Left lung (tissue), 10 donors: ENCODE results near the gene ANKMY1. TPM values are rescaled to one million over a fixed set of nuclear protein-coding genes. Genes with fewer than 3 reads are reported as not detected.
A peak's percentile ranks its signal among the peaks of the same experiment; 100 is the strongest.

Source experiments
- ATAC-seq: fragments of 200-7000 bp; cut with Tn5 transposase; one replicate; pipeline ENCODE4 v1.9.1; 2020; ENCODE audit warnings: moderate library complexity
- DNase-seq, 4 donors: peaks; one replicate each; pipeline ENCODE4 v3.0.0-alpha.2; 2013 to 2020
- H3K27ac ChIP-seq, 2 donors: fragments of 200-600 bp; sonication (generic) in 1 of 2; one replicate each; pipeline versions ENCODE4 v1.5.0 to v1.8.0; 2020 to 2021
- H3K27me3 ChIP-seq, 2 donors: fragments of 200-600 bp; sonication (generic) in 1 of 2; one replicate each; pipeline versions ENCODE4 v1.5.0 to v1.8.0; 2020 to 2021
- H3K36me3 ChIP-seq, 2 donors: fragments of 200-600 bp; sonication (generic) in 1 of 2; one replicate each; pipeline versions ENCODE4 v1.5.0 to v1.8.0; 2020 to 2021
- H3K4me1 ChIP-seq, 2 donors: fragments of 200-600 bp; one replicate each; pipeline ENCODE4 v1.8.0; 2021
- H3K4me3 ChIP-seq, 2 donors: fragments of 200-600 bp; sonication (generic) in 1 of 2; one replicate each; pipeline versions ENCODE4 v1.5.0 to v1.8.0; 2020 to 2021; ENCODE audit warnings: mild to moderate bottlenecking in 1 of 2
- H3K9me3 ChIP-seq, 2 donors: fragments of 200-600 bp; sonication (generic) in 1 of 2; one replicate each; pipeline versions ENCODE4 v1.5.0 to v1.8.0; 2020 to 2021
- CTCF ChIP-seq, 2 donors: fragments of 200-600 bp; sonication (generic) in 1 of 2; IDR thresholded peaks; one replicate each; pipeline versions ENCODE4 v1.5.0 to v1.8.0; 2021; ENCODE audit warnings: antibody characterized with exemption in 2 of 2
- intact Hi-C, 2 donors: fragments of 100-400 bp; cut with DNase I; formaldehyde crosslinking; loops; one replicate each; pipeline versions ENCODE4 v1.11.2 to v1.14.2; 2022
- polyA plus RNA-seq, 6 donors: library from polyadenylated mRNA; unstranded; fragments of 120-200 nt; gene quantifications; one replicate each; pipeline ENCODE4 v1.2.1, GENCODE V29; 2013; ENCODE audit not compliant: insufficient read length in 6 of 6
- total RNA-seq, 2 donors: library from RNA; stranded (reverse); fragmentation: NEBNext Ultra II Directional; extraction: Animal tissue kit (Norgen Biotek cat#: 25700); gene quantifications; one replicate each; pipeline ENCODE4 v1.2.1, GENCODE V29; 2021
- donor health status: DM: no; HTN: yes; CAD: no.
- donor health status: DM: no; HTN: no; CAD: no.

Gene ANKMY1
- total and polyA plus RNA-seq, 8 donors, result 11.8 to 20.1 (median 15.1) TPM

- no peaks in the 10 kb centered on the region for H3K9me3 ChIP-seq
- DNase-seq, result peak in 1 of 4 donors; percentile 66
- H3K4me1 ChIP-seq, result peaks cover 0 to 11% of the 10 kb centered on the region in 2 donors
- no peak overlapping the region for H3K4me3 ChIP-seq
- no peak overlapping the region for H3K27ac ChIP-seq
- TF ChIP-seq CTCF (IDR thresholded peaks at IDR 0.05), result no peak
- no peak for ATAC-seq
- H3K27me3 ChIP-seq, result no peaks in the 10 kb centered on the region
- intact Hi-C loops, result no loop called here
- peaks cover 0 to 17% of the 10 kb centered on the region in 2 donors for H3K36me3 ChIP-seq
These were observed 44.9 kb downstream of the ANKMY1 start for GRCh38 chr2:240512666-240513535.

GRCh38 chr2:240512109-240512485 is 45.7 kb downstream of the ANKMY1 start:
- intact Hi-C loops, result no loop called here
- no peak for DNase-seq
- H3K4me1 ChIP-seq, result peaks cover 0 to 11% of the 10 kb centered on the region in 2 donors
- no peaks in the 10 kb centered on the region for H3K9me3 ChIP-seq
- H3K27me3 ChIP-seq, result no peaks in the 10 kb centered on the region
- no peak for TF ChIP-seq CTCF (IDR thresholded peaks at IDR 0.05)
- no peak overlapping the region for H3K27ac ChIP-seq
- no peak for ATAC-seq
- H3K4me3 ChIP-seq, result no peak overlapping the region
- peaks cover 0 to 17% of the 10 kb centered on the region in 2 donors for H3K36me3 ChIP-seq

- Histone ChIP-seq H3K4me3 (no peak overlapping the region), H3K36me3 (peaks cover 0 to 17% of the 10 kb centered on the region in 2 donors), H3K4me1 (peaks cover 0 to 11% of the 10 kb centered on the region in 2 donors), H3K9me3 (no peaks in the 10 kb centered on the region), H3K27ac (no peak overlapping the region), H3K27me3 (no peaks in the 10 kb centered on the region)
- DNase-seq, result peak in 1 of 4 donors; percentile 71
- ATAC-seq, result no peak
- no peak for TF ChIP-seq CTCF (IDR thresholded peaks at IDR 0.05)
- intact Hi-C loops, result no loop called here
These were observed 46.3 kb downstream of the ANKMY1 start for GRCh38 chr2:240511351-240512108.

GRCh38 chr2:240510513-240511210 is 47.1 kb downstream of the ANKMY1 start:
- Histone ChIP-seq H3K4me3 (no peak overlapping the region), H3K9me3 (no peaks in the 10 kb centered on the region), H3K27me3 (no peaks in the 10 kb centered on the region), H3K27ac (no peak overlapping the region), H3K36me3 (peaks cover 0 to 17% of the 10 kb centered on the region in 2 donors), H3K4me1 (peaks cover 0 to 11% of the 10 kb centered on the region in 2 donors)
- ATAC-seq (no peak), DNase-seq (peak in 1 of 4 donors; percentile 39)
- intact Hi-C loops, result no loop called here
- TF ChIP-seq CTCF (IDR thresholded peaks at IDR 0.05), result no peak
